Chondrocyte (in vitro differentiated cells): ENCODE data around the gene DNAH3. TPM values are rescaled to one million over a fixed set of nuclear protein-coding genes. Genes with fewer than 3 reads are reported as not detected.

ENCODE experiments used
- DNase-seq: peaks from one replicate; pipeline ENCODE4 v3.0.0; 2021; ENCODE audit warnings: mixed read lengths, low spot score
- H3K27ac Mint-ChIP-seq: one replicate; pipeline ENCODE4 v1.8.0; 2021; ENCODE audit warnings: mild to moderate bottlenecking, moderate library complexity, mixed read lengths; ENCODE audit not compliant: unreplicated experiment
- H3K27me3 Mint-ChIP-seq: 2 replicates; pipeline ENCODE4 v1.8.0; 2021; ENCODE audit warnings: low read depth, mixed read lengths
- H3K36me3 Mint-ChIP-seq: 2 replicates; pipeline ENCODE4 v1.8.0; 2021; ENCODE audit warnings: low read depth, mixed read lengths
- H3K4me1 Mint-ChIP-seq: 2 replicates; pipeline ENCODE4 v1.8.0; 2021; ENCODE audit warnings: low read depth, mild to moderate bottlenecking, mixed read lengths
- H3K4me3 Mint-ChIP-seq: one replicate; pipeline ENCODE4 v1.8.0; 2021; ENCODE audit warnings: mild to moderate bottlenecking, moderate library complexity, mixed read lengths; ENCODE audit not compliant: unreplicated experiment
- H3K9me3 Mint-ChIP-seq: 2 replicates; pipeline ENCODE4 v1.8.0; 2021; ENCODE audit warnings: low read depth, mixed read lengths
- CTCF ChIP-seq: fragments of 200-600 bp; sonication (generic); IDR thresholded peaks from 2 replicates; pipeline ENCODE4 v1.5.0; 2021; ENCODE audit warnings: antibody characterized with exemption, mild to moderate bottlenecking, moderate library complexity
- total RNA-seq: library from RNA; stranded (reverse); gene quantifications from 3 replicates; pipeline ENCODE4 v1.2.1, GENCODE V29; 2021

The DNAH3 gene
- total RNA-seq, 1 donor from 2014 or later, result not detected

- H3K27me3 Mint-ChIP-seq, result no peaks in the 10 kb centered on the region
- peaks cover 36% of the 10 kb centered on the region for H3K4me1 Mint-ChIP-seq
- no peak for TF ChIP-seq CTCF
- H3K27ac Mint-ChIP-seq, result no peak overlapping the region
- no peak overlapping the region for H3K4me3 Mint-ChIP-seq
- DNase-seq, result no peak
- peaks cover 5% of the 10 kb centered on the region for H3K36me3 Mint-ChIP-seq
- H3K9me3 Mint-ChIP-seq, result no peaks in the 10 kb centered on the region
These were observed 234.4 kb downstream of the DNAH3 start for GRCh38 chr16:20916289-20916688.

- peak overlapping the region; percentile 98 for H3K27ac Mint-ChIP-seq
- peaks cover 1% of the 10 kb centered on the region for H3K36me3 Mint-ChIP-seq
- peaks cover 64% of the 10 kb centered on the region for H3K4me1 Mint-ChIP-seq
- peak overlapping the region; percentile 50 for H3K4me3 Mint-ChIP-seq
- no peaks in the 10 kb centered on the region for H3K9me3 Mint-ChIP-seq
- H3K27me3 Mint-ChIP-seq, result no peaks in the 10 kb centered on the region
- no peak for DNase-seq
- no peak for TF ChIP-seq CTCF
These were observed 239.3 kb downstream of the DNAH3 start for GRCh38 chr16:20911361-20911760.

GRCh38 chr16:20910781-20911321, 239.8 kb downstream of the DNAH3 start:
- no peaks in the 10 kb centered on the region for H3K36me3 Mint-ChIP-seq
- H3K27ac Mint-ChIP-seq, result peak overlapping the region; percentile 98
- H3K27me3 Mint-ChIP-seq, result no peaks in the 10 kb centered on the region
- TF ChIP-seq CTCF, result no peak
- H3K9me3 Mint-ChIP-seq, result no peaks in the 10 kb centered on the region
- no peak for DNase-seq
- H3K4me1 Mint-ChIP-seq, result peaks cover 69% of the 10 kb centered on the region
- H3K4me3 Mint-ChIP-seq, result no peak overlapping the region

GRCh38 chr16:20906341-20907255, 244.0 kb downstream of the DNAH3 start:
- Mint-ChIP-seq H3K27ac (peak overlapping the region; percentile 97), H3K4me1 (peaks cover 99% of the 10 kb centered on the region), H3K36me3 (no peaks in the 10 kb centered on the region), H3K4me3 (peak overlapping the region; percentile 44), H3K27me3 (no peaks in the 10 kb centered on the region), H3K9me3 (no peaks in the 10 kb centered on the region)
- TF ChIP-seq CTCF, result no peak
- no peak for DNase-seq

DNA sequence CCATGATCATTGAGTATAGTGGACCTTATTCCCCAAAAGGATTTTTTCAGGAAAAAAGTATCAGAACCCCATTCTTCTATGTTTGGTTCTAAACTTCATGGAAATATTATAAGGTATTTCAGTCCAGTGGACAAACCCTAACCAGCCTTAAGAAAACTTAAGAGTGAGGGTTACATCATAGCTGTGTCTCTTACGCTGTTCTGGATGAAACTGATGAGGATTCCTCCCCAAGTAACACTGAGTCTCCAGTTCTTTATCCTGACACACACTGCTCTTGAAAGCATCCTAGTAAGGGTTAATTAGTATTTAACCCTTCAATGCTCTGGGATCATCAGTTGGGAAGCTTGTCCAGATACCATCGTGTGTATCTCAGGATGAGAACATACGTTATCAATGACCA, 245.1 kb downstream of the DNAH3 start:
- peak overlapping the region; percentile 44 for H3K4me3 Mint-ChIP-seq
- no peak for TF ChIP-seq CTCF

More for the DNA sequence above, 245.1 kb downstream of the DNAH3 start:
- H3K4me1 Mint-ChIP-seq, result peaks cover 95% of the 10 kb centered on the region
- H3K9me3 Mint-ChIP-seq, result no peaks in the 10 kb centered on the region
- DNase-seq, result no peak
- no peaks in the 10 kb centered on the region for H3K27me3 Mint-ChIP-seq
- no peaks in the 10 kb centered on the region for H3K36me3 Mint-ChIP-seq
- H3K27ac Mint-ChIP-seq, result peak overlapping the region; percentile 97
